CD14-positive monocyte (primary cell): ENCODE results near the gene TMEM218. TPM values are rescaled to one million over a fixed set of nuclear protein-coding genes. Genes with fewer than 3 reads are reported as not detected.
A peak's percentile ranks its signal among the peaks of the same experiment; 100 is the strongest.

Experiments
- DNase-seq, 3 donors: peaks; one replicate each; pipeline ENCODE4 v3.0.0-alpha.2; 2011 to 2022
- H2AFZ ChIP-seq: 2 replicates; pipeline ENCODE4 v1.6.0; 2012; ENCODE audit warnings: mild to moderate bottlenecking, low read depth, low read length, inconsistent platforms; ENCODE audit not compliant: insufficient read depth, poor library complexity, severe bottlenecking
- H3K27ac ChIP-seq, 2 donors: 1 replicate in 1 of 2; 2 replicates in 1 of 2; pipeline ENCODE4 v1.5.1; 2012 to 2013; ENCODE audit warnings: low read length in 2 of 2, control low read depth in 1 of 2, inconsistent platforms in 1 of 2, low read depth in 1 of 2, mild to moderate bottlenecking in 1 of 2
- H3K27me3 ChIP-seq, 2 donors: one replicate each; pipeline versions ENCODE4 v1.6.0 to v1.6.1; 2011 to 2013; ENCODE audit warnings: low read length in 2 of 2; ENCODE audit not compliant: control insufficient read depth in 2 of 2, insufficient read depth in 2 of 2
- H3K36me3 ChIP-seq, 2 donors: replicated peaks in 1 of 2; 1 replicate in 1 of 2; 2 replicates in 1 of 2; pipeline versions ENCODE4 v1.5.1 to v1.6.1; 2012 to 2013; ENCODE audit warnings: low read length in 2 of 2, control low read depth in 1 of 2, inconsistent platforms in 1 of 2, mild to moderate bottlenecking in 1 of 2; ENCODE audit not compliant: insufficient read depth in 2 of 2, control insufficient read depth in 1 of 2
- H3K4me1 ChIP-seq, 2 donors: 1 replicate in 1 of 2; 2 replicates in 1 of 2; pipeline versions ENCODE4 v1.5.1 to v1.6.1; 2012 to 2013; ENCODE audit warnings: low read length in 2 of 2, control low read depth in 1 of 2, inconsistent platforms in 1 of 2, mild to moderate bottlenecking in 1 of 2, moderate library complexity in 1 of 2; ENCODE audit not compliant: insufficient read depth in 2 of 2, control insufficient read depth in 1 of 2
- H3K4me2 ChIP-seq: replicated peaks from 2 replicates; pipeline ENCODE3; 2012; ENCODE audit warnings: low read length, moderate library complexity, mild to moderate bottlenecking; ENCODE audit not compliant: poor library complexity, severe bottlenecking; ENCODE audit errors: extremely low read depth
- H3K4me3 ChIP-seq, 3 experiments: fragments of 200-600 bp in 1 of 3; sonication (generic) in 1 of 3; replicated peaks in 1 of 3; 1 replicate in 2 of 3; 2 replicates in 1 of 3; pipeline ENCODE4 v1.5.1; 2011 to 2013; ENCODE audit warnings: low read length in 3 of 3, mild to moderate bottlenecking in 3 of 3, control low read depth in 2 of 3, low read depth in 2 of 3, inconsistent platforms in 1 of 3, moderate library complexity in 1 of 3
- H3K79me2 ChIP-seq: 2 replicates; pipeline ENCODE4 v1.6.0; 2012; ENCODE audit warnings: mild to moderate bottlenecking, control low read depth, inconsistent platforms, low read length, moderate library complexity; ENCODE audit not compliant: insufficient read depth
- H3K9ac ChIP-seq: 2 replicates; pipeline ENCODE4 v1.6.0; 2017; ENCODE audit warnings: low read length, mild to moderate bottlenecking; ENCODE audit not compliant: insufficient read depth, poor library complexity, severe bottlenecking
- H3K9me3 ChIP-seq, 2 donors: replicated peaks in 1 of 2; 1 replicate in 1 of 2; 2 replicates in 1 of 2; pipeline versions ENCODE4 v1.5.1 to v1.6.1; 2012 to 2013; ENCODE audit warnings: low read length in 2 of 2, control low read depth in 1 of 2; ENCODE audit not compliant: control insufficient read depth in 1 of 2, insufficient read depth in 1 of 2
- H4K20me1 ChIP-seq: 2 replicates; pipeline ENCODE4 v1.6.0; 2012; ENCODE audit warnings: mild to moderate bottlenecking, low read length, control low read depth, moderate library complexity; ENCODE audit not compliant: insufficient read depth
- H3K27ac Mint-ChIP-seq, 7 donors: one replicate each; pipeline ENCODE4 v1.8.0; 2020; ENCODE audit warnings: mild to moderate bottlenecking in 7 of 7, mixed read lengths in 7 of 7, moderate library complexity in 6 of 7, inconsistent platforms in 2 of 7
- H3K27me3 Mint-ChIP-seq, 3 donors: one replicate each; pipeline ENCODE4 v1.8.0; 2021 to 2022; ENCODE audit warnings: low read depth in 3 of 3, mild to moderate bottlenecking in 3 of 3, mixed read lengths in 3 of 3, moderate library complexity in 3 of 3, inconsistent platforms in 1 of 3
- H3K36me3 Mint-ChIP-seq, 2 donors: one replicate each; pipeline ENCODE4 v1.8.0; 2020; ENCODE audit warnings: mixed read lengths in 2 of 2, inconsistent platforms in 1 of 2, mild to moderate bottlenecking in 1 of 2
- H3K4me1 Mint-ChIP-seq: one replicate; pipeline ENCODE4 v1.8.0; 2020; ENCODE audit warnings: mild to moderate bottlenecking, mixed read lengths
- H3K4me3 Mint-ChIP-seq, 2 donors: one replicate each; pipeline ENCODE4 v1.8.0; 2020; ENCODE audit warnings: mild to moderate bottlenecking in 2 of 2, mixed read lengths in 2 of 2, moderate library complexity in 1 of 2
- H3K9me3 Mint-ChIP-seq, 7 donors: one replicate each; pipeline ENCODE4 v1.8.0; 2020 to 2022; ENCODE audit warnings: mixed read lengths in 7 of 7, mild to moderate bottlenecking in 6 of 7, moderate library complexity in 6 of 7, inconsistent platforms in 2 of 7
- whole genome bisulfite sequencing: methylation state at CpG from one replicate; pipeline ENCODE4 v1.1.5; 2013; ENCODE audit warnings: missing lambda C conversion rate; ENCODE audit not compliant: insufficient coverage; 5-methylcytosine and 5-hydroxymethylcytosine counted together
- intact Hi-C, 2 donors: fragments of 100-400 bp; cut with micrococcal nuclease; formaldehyde crosslinking; loops; one replicate each; pipeline versions ENCODE4 v1.15.0 to v1.15.1; 2023
- polyA plus RNA-seq, 3 donors: library from polyadenylated mRNA; depleted of rRNA in 1 of 3; unstranded in 2 of 3; stranded (reverse) in 1 of 3; fragments of 300-500 nt in 2 of 3; fragments of >200 nt in 1 of 3; fragmentation: Illumina TruSeq in 2 of 3; gene quantifications; 1 replicate in 2 of 3; 2 replicates in 1 of 3; pipeline ENCODE4 v1.2.3, GENCODE V29; 2012 to 2021
- TF ChIP-seq, protein P1 (sequence below): fragments of 200-600 bp; IDR thresholded peaks from one replicate; pipeline ENCODE4 v1.8.0; 2022; ENCODE audit warnings: antibody characterized with exemption, mild to moderate bottlenecking

Gene TMEM218
- polyA plus RNA-seq, 3 donors, result 40.3 to 57.7 (median 55.7) TPM

DNA sequence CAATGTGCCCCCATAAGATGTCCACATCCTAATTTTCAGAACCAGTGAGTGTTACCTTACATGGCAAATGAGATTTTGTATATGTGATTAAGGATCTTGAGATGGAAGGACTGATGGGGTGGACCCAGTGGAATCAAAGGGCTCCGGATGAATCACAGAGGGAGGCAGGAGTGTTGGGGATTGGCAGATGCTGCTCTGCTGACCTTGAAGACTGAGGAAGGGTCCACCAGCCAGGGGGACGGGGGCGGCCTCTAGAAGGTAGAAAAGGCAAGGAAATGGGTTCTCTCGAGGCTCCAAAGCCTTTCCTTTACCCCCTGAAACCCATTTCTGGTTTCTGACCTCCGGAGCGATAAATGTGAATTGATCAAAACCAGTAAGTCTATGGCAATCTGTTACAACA is 18.8 kb downstream of the TMEM218 start:
- 88% methylated on average over 1 of the region's 6 CpGs for WGBS
- H3K4me3 Mint-ChIP-seq, result no peak overlapping the region
- H3K9me3 Mint-ChIP-seq, result no peaks in the 10 kb centered on the region
- H3K79me2 ChIP-seq, result no peaks in the 10 kb centered on the region
- peaks cover 56 to 69% of the 10 kb centered on the region in 2 donors for H3K36me3 Mint-ChIP-seq
- no peak overlapping the region for H3K4me2 ChIP-seq
- no peak overlapping the region for H2AFZ ChIP-seq
- TF ChIP-seq, protein P1, sequence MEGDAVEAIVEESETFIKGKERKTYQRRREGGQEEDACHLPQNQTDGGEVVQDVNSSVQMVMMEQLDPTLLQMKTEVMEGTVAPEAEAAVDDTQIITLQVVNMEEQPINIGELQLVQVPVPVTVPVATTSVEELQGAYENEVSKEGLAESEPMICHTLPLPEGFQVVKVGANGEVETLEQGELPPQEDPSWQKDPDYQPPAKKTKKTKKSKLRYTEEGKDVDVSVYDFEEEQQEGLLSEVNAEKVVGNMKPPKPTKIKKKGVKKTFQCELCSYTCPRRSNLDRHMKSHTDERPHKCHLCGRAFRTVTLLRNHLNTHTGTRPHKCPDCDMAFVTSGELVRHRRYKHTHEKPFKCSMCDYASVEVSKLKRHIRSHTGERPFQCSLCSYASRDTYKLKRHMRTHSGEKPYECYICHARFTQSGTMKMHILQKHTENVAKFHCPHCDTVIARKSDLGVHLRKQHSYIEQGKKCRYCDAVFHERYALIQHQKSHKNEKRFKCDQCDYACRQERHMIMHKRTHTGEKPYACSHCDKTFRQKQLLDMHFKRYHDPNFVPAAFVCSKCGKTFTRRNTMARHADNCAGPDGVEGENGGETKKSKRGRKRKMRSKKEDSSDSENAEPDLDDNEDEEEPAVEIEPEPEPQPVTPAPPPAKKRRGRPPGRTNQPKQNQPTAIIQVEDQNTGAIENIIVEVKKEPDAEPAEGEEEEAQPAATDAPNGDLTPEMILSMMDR, result no peak
- peaks cover 8% of the 10 kb centered on the region for H3K4me1 Mint-ChIP-seq
- H4K20me1 ChIP-seq, result no peaks in the 10 kb centered on the region
- peak overlapping the region in 2 of 7 donors; percentile 16 to 56 for H3K27ac Mint-ChIP-seq
- intact Hi-C loops, result no loop called here
- H3K27me3 ChIP-seq, result no peaks in the 10 kb centered on the region
- H3K27ac ChIP-seq, result peak overlapping the region in 1 of 2 donors; percentile 37
- no peak overlapping the region for H3K9ac ChIP-seq
- peaks cover 0 to 1% (median 1%) of the 10 kb centered on the region in 3 donors for H3K27me3 Mint-ChIP-seq
- H3K36me3 ChIP-seq, result peaks cover 21 to 58% of the 10 kb centered on the region in 2 donors
- no peak overlapping the region for H3K4me3 ChIP-seq
- no peaks in the 10 kb centered on the region for H3K4me1 ChIP-seq
- DNase-seq, result no peak
- no peaks in the 10 kb centered on the region for H3K9me3 ChIP-seq

- H3K36me3 ChIP-seq, result peaks cover 18 to 58% of the 10 kb centered on the region in 2 donors
- peaks cover 8% of the 10 kb centered on the region for H3K4me1 Mint-ChIP-seq
- no peaks in the 10 kb centered on the region for H3K9me3 Mint-ChIP-seq
- H3K27ac Mint-ChIP-seq, result peak overlapping the region in 5 of 7 donors; percentile 11 to 80 (median 46)
- H3K9me3 ChIP-seq, result no peaks in the 10 kb centered on the region
- no peaks in the 10 kb centered on the region for H3K27me3 ChIP-seq
- H3K36me3 Mint-ChIP-seq, result peaks cover 56 to 70% of the 10 kb centered on the region in 2 donors
- TF ChIP-seq, protein P1, result no peak
- no peaks in the 10 kb centered on the region for H3K79me2 ChIP-seq
- no peak overlapping the region for H3K4me2 ChIP-seq
- WGBS, result 85% methylated on average over 3 of the region's 6 CpGs
- no peak overlapping the region for H3K4me3 ChIP-seq
- peaks cover 0 to 1% (median 1%) of the 10 kb centered on the region in 3 donors for H3K27me3 Mint-ChIP-seq
- H2AFZ ChIP-seq, result no peak overlapping the region
- H4K20me1 ChIP-seq, result no peaks in the 10 kb centered on the region
- no peak for DNase-seq
- no peak overlapping the region for H3K4me3 Mint-ChIP-seq
- H3K27ac ChIP-seq, result peak overlapping the region in 1 of 2 donors; percentile 37
- intact Hi-C loops, result no loop called here
- H3K4me1 ChIP-seq, result no peaks in the 10 kb centered on the region
- H3K9ac ChIP-seq, result no peak overlapping the region
These were observed 19.4 kb downstream of the TMEM218 start for GRCh38 chr11:125091877-125092664.
